GM23338 (cell line): ENCODE measurements around the gene PTPRN2. TPM values are rescaled to one million over a fixed set of nuclear protein-coding genes. Genes with fewer than 3 reads are reported as not detected.

Experiments used
- ATAC-seq: fragments of 200-7000 bp; cut with Tn5 transposase; 3 replicates; pipeline ENCODE4 v1.9.1; 2020
- DNase-seq: peaks from one replicate; pipeline ENCODE4 v3.0.0-alpha.2; 2015; ENCODE audit warnings: low spot score
- H2AFZ ChIP-seq: fragments of 200-600 bp; sonication (generic); 2 replicates; pipeline ENCODE4 v1.8.0; 2016; ENCODE audit warnings: antibody characterized with exemption, mild to moderate bottlenecking, moderate library complexity
- H3F3A ChIP-seq: fragments of 200-600 bp; sonication (generic); replicated peaks from 2 replicates; pipeline ENCODE4 v1.8.0; 2017; ENCODE audit warnings: antibody characterized with exemption, mixed run types, low read depth
- H3K27ac ChIP-seq: fragments of 200-600 bp; sonication (generic); 2 replicates; pipeline ENCODE4 v1.6.1; 2016; ENCODE audit warnings: low read depth
- H3K27me3 ChIP-seq: fragments of 200-600 bp; sonication (generic); 2 replicates; pipeline ENCODE4 v1.8.0; 2016; ENCODE audit warnings: mild to moderate bottlenecking, mixed run types, moderate library complexity; ENCODE audit not compliant: insufficient read depth
- H3K36me3 ChIP-seq: fragments of 200-600 bp; sonication (generic); 2 replicates; pipeline ENCODE4 v1.8.0; 2016; ENCODE audit warnings: mild to moderate bottlenecking; ENCODE audit not compliant: insufficient read depth
- H3K4me1 ChIP-seq: fragments of 200-600 bp; sonication (generic); 2 replicates; pipeline ENCODE4 v1.8.0; 2016; ENCODE audit warnings: mild to moderate bottlenecking, moderate library complexity; ENCODE audit not compliant: insufficient read depth
- H3K4me2 ChIP-seq: fragments of 200-600 bp; sonication (generic); 2 replicates; pipeline ENCODE4 v1.7.1; 2017; ENCODE audit warnings: mixed run types
- H3K4me3 ChIP-seq: fragments of 200-600 bp; sonication (generic); 2 replicates; pipeline ENCODE4 v1.6.1; 2016; ENCODE audit warnings: mixed run types
- H3K79me2 ChIP-seq: fragments of 200-600 bp; sonication (generic); replicated peaks from 2 replicates; pipeline ENCODE4 v1.8.0; 2017; ENCODE audit warnings: mild to moderate bottlenecking; ENCODE audit not compliant: insufficient read depth
- H3K9me2 ChIP-seq: fragments of 200-600 bp; sonication (generic); 2 replicates; pipeline ENCODE4 v1.8.0; 2017; ENCODE audit not compliant: insufficient read depth
- H4K20me1 ChIP-seq: fragments of 200-600 bp; sonication (generic); replicated peaks from 2 replicates; pipeline ENCODE4 v1.8.0; 2017; ENCODE audit warnings: mild to moderate bottlenecking; ENCODE audit not compliant: insufficient read depth
- H3K27ac Mint-ChIP-seq: 2 replicates; pipeline ENCODE4 v1.8.0; 2020; ENCODE audit warnings: inconsistent platforms, mild to moderate bottlenecking, moderate library complexity, mixed read lengths
- H3K27me3 Mint-ChIP-seq: 3 replicates; pipeline ENCODE4 v1.8.0; 2022; ENCODE audit warnings: low read depth, mild to moderate bottlenecking, moderate library complexity, mixed read lengths, inconsistent platforms; ENCODE audit not compliant: insufficient read depth, poor library complexity
- H3K36me3 Mint-ChIP-seq: 3 replicates; pipeline ENCODE4 v1.8.0; 2021; ENCODE audit warnings: low read depth, mild to moderate bottlenecking, inconsistent platforms, moderate library complexity, mixed read lengths
- H3K4me1 Mint-ChIP-seq: 3 replicates; pipeline ENCODE4 v1.8.0; 2020; ENCODE audit warnings: mild to moderate bottlenecking, inconsistent platforms, mixed read lengths
- H3K4me3 Mint-ChIP-seq: 3 replicates; pipeline ENCODE4 v1.8.0; 2021; ENCODE audit warnings: moderate library complexity, mild to moderate bottlenecking, inconsistent platforms, mixed read lengths
- H3K9me3 Mint-ChIP-seq: 3 replicates; pipeline ENCODE4 v1.8.0; 2020; ENCODE audit warnings: moderate library complexity, mild to moderate bottlenecking, inconsistent platforms, mixed read lengths
- CREB1 ChIP-seq: fragments of 250-450 bp; sonication (Bioruptor Pico); IDR thresholded peaks from 2 replicates; pipeline ENCODE4 v1.5.0; 2020; ENCODE audit warnings: low read depth, mild to moderate bottlenecking, moderate library complexity
- EZH2 ChIP-seq: fragments of 200-600 bp; sonication (generic); IDR thresholded peaks from one replicate; pipeline ENCODE4 v1.8.0; 2017; ENCODE audit warnings: antibody characterized with exemption, mild to moderate bottlenecking, low read depth; ENCODE audit not compliant: unreplicated experiment
- JUNB ChIP-seq: IDR thresholded peaks from one replicate; pipeline ENCODE4 v1.6.1; 2016; ENCODE audit warnings: antibody characterized with exemption; ENCODE audit not compliant: unreplicated experiment
- NANOG ChIP-seq: IDR thresholded peaks from 2 replicates; pipeline ENCODE4 v1.6.1; 2016; ENCODE audit warnings: antibody characterized with exemption, borderline replicate concordance
- POLR2AphosphoS5 ChIP-seq: IDR thresholded peaks from 2 replicates; pipeline ENCODE4 v1.6.1; 2016; ENCODE audit warnings: antibody characterized with exemption, low read depth
- STAT1 ChIP-seq: IDR thresholded peaks from one replicate; pipeline ENCODE4 v1.6.1; 2016; ENCODE audit warnings: antibody characterized with exemption; ENCODE audit not compliant: unreplicated experiment
- ZNF114 ChIP-seq: fragments of 250-450 bp; sonication (Bioruptor Pico); IDR thresholded peaks from 2 replicates; pipeline ENCODE4 v1.5.0; 2020; ENCODE audit warnings: mild to moderate bottlenecking, moderate library complexity
- polyA plus RNA-seq: library from polyadenylated mRNA; unstranded; fragments of >200 nt; fragmentation: Nextera tagmentation; extraction: Ambion mirVana; gene quantifications from 2 replicates; pipeline ENCODE4 v1.2.1, GENCODE V29; 2016
- total RNA-seq: library from RNA; depleted of rRNA; stranded (reverse); fragments of >200 nt; shearing (Covaris generic); gene quantifications from 2 replicates; pipeline ENCODE4 v1.2.3, GENCODE V29; 2014
- TF ChIP-seq, protein P1 (sequence below): IDR thresholded peaks from one replicate; pipeline ENCODE4 v1.6.1; 2018; ENCODE audit warnings: antibody characterized with exemption; ENCODE audit not compliant: unreplicated experiment
- TF ChIP-seq, protein P2 (sequence below): IDR thresholded peaks from 2 replicates; pipeline ENCODE4 v1.6.1; 2016; ENCODE audit warnings: antibody characterized with exemption

Gene PTPRN2
- total and polyA plus RNA-seq, 2 experiments from 2014 or later: 0.87 to 4.0 TPM

GRCh38 chr7:157737151-157738065 is 850.2 kb downstream of the PTPRN2 start (continued):
- TF ChIP-seq, protein P1, sequence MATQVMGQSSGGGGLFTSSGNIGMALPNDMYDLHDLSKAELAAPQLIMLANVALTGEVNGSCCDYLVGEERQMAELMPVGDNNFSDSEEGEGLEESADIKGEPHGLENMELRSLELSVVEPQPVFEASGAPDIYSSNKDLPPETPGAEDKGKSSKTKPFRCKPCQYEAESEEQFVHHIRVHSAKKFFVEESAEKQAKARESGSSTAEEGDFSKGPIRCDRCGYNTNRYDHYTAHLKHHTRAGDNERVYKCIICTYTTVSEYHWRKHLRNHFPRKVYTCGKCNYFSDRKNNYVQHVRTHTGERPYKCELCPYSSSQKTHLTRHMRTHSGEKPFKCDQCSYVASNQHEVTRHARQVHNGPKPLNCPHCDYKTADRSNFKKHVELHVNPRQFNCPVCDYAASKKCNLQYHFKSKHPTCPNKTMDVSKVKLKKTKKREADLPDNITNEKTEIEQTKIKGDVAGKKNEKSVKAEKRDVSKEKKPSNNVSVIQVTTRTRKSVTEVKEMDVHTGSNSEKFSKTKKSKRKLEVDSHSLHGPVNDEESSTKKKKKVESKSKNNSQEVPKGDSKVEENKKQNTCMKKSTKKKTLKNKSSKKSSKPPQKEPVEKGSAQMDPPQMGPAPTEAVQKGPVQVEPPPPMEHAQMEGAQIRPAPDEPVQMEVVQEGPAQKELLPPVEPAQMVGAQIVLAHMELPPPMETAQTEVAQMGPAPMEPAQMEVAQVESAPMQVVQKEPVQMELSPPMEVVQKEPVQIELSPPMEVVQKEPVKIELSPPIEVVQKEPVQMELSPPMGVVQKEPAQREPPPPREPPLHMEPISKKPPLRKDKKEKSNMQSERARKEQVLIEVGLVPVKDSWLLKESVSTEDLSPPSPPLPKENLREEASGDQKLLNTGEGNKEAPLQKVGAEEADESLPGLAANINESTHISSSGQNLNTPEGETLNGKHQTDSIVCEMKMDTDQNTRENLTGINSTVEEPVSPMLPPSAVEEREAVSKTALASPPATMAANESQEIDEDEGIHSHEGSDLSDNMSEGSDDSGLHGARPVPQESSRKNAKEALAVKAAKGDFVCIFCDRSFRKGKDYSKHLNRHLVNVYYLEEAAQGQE: no peak

- Histone ChIP-seq H3K4me3 (no peak overlapping the region), H4K20me1 (no peaks in the 10 kb centered on the region), H2AFZ (no peak overlapping the region), H3F3A (no peaks in the 10 kb centered on the region), H3K36me3 (no peaks in the 10 kb centered on the region), H3K27me3 (no peaks in the 10 kb centered on the region), H3K27ac (no peak overlapping the region), H3K4me2 (no peak overlapping the region), H3K79me2 (no peaks in the 10 kb centered on the region), H3K9me2 (no peaks in the 10 kb centered on the region), H3K4me1 (no peaks in the 10 kb centered on the region)
- DNase-seq: no peak
- ATAC-seq: no peak
- Mint-ChIP-seq H3K4me1 (no peaks in the 10 kb centered on the region), H3K36me3 (peaks cover 42% of the 10 kb centered on the region), H3K4me3 (no peak overlapping the region), H3K9me3 (peaks cover 83% of the 10 kb centered on the region), H3K27me3 (peaks cover 5% of the 10 kb centered on the region), H3K27ac (no peak overlapping the region)
- TF ChIP-seq ZNF114 (CRISPR knock-in tag) (no peak), CREB1 (CRISPR knock-in tag) (no peak), JUNB (no peak), POLR2AphosphoS5 (no peak), EZH2 (no peak), NANOG (no peak), STAT1 (no peak)
- TF ChIP-seq, protein P2, sequence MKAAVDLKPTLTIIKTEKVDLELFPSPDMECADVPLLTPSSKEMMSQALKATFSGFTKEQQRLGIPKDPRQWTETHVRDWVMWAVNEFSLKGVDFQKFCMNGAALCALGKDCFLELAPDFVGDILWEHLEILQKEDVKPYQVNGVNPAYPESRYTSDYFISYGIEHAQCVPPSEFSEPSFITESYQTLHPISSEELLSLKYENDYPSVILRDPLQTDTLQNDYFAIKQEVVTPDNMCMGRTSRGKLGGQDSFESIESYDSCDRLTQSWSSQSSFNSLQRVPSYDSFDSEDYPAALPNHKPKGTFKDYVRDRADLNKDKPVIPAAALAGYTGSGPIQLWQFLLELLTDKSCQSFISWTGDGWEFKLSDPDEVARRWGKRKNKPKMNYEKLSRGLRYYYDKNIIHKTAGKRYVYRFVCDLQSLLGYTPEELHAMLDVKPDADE: no peak
- TF ChIP-seq, protein P1: no peak
These were observed 851.3 kb downstream of the PTPRN2 start for GRCh38 chr7:157736341-157736740.
